K562 (cell line): ENCODE results near the gene NUCB2. TPM values are rescaled to one million over a fixed set of nuclear protein-coding genes. Genes with fewer than 3 reads are reported as not detected.

Source experiments
- CEBPG ChIP-seq, 3 experiments: fragments of 200-800 bp in 1 of 3; sonication (Bioruptor generic) in 1 of 3; sonication (generic) in 1 of 3; formaldehyde crosslinking in 1 of 3; IDR thresholded peaks in 2 of 3; conservative IDR thresholded peaks in 1 of 3; 2 replicates each; pipeline versions ENCODE4 v1.6.1 to v1.8.0; 2016 to 2022; ENCODE audit warnings: missing compliant biosample characterization in 2 of 3, missing genetic modification characterization in 2 of 3, mild to moderate bottlenecking in 1 of 3, missing genetic modification reagents in 1 of 3
- CREB3L1 ChIP-seq: fragments of 450-650 bp; IDR thresholded peaks from 2 replicates; pipeline ENCODE4 v1.6.1; 2014; ENCODE audit warnings: low read depth, mild to moderate bottlenecking, moderate library complexity, borderline replicate concordance
- MBD2 ChIP-seq: sonication (generic); IDR thresholded peaks from 2 replicates; pipeline ENCODE4 v1.6.1; 2016; ENCODE audit warnings: low read depth, borderline replicate concordance
- NKRF ChIP-seq: fragments of 450-650 bp; IDR thresholded peaks from 2 replicates; pipeline ENCODE4 v1.6.1; 2016; ENCODE audit warnings: borderline replicate concordance
- PHB ChIP-seq: fragments of 250-450 bp; sonication (Bioruptor Pico); IDR thresholded peaks from 2 replicates; pipeline ENCODE4 v1.5.0; 2021
- PRDM10 ChIP-seq: fragments of 450-650 bp; IDR thresholded peaks from 2 replicates; pipeline ENCODE4 v1.6.1; 2018; ENCODE audit not compliant: partially characterized antibody
- PRPF4 ChIP-seq: fragments of 200-400 bp; formaldehyde crosslinking; IDR thresholded peaks from one replicate; pipeline ENCODE4 v1.6.1; 2017; ENCODE audit warnings: low read length, low read depth, mild to moderate bottlenecking; ENCODE audit not compliant: insufficient read depth, poor library complexity, severe bottlenecking
- TCF7L2 ChIP-seq: fragments of 150-350 bp; IDR thresholded peaks from 2 replicates; pipeline ENCODE4 v1.6.1; 2016; ENCODE audit warnings: low read depth, mild to moderate bottlenecking, low read length, moderate library complexity
- ZKSCAN3 ChIP-seq: fragments of 250-450 bp; sonication (Bioruptor Pico); IDR thresholded peaks from 2 replicates; pipeline ENCODE4 v1.4.0; 2020
- ZMIZ1 ChIP-seq, 2 experiments: fragments of 150-350 bp in 1 of 2; IDR thresholded peaks; 2 replicates each; pipeline ENCODE4 v1.6.1; 2012 to 2016; ENCODE audit warnings: low read depth in 2 of 2, low read length in 2 of 2, mild to moderate bottlenecking in 1 of 2, moderate library complexity in 1 of 2
- ZNF175 ChIP-seq: fragments of 200-800 bp; sonication (Bioruptor generic); IDR thresholded peaks from 2 replicates; pipeline ENCODE4 v1.6.1; 2016; ENCODE audit warnings: low read depth, mild to moderate bottlenecking, missing genetic modification characterization, missing compliant biosample characterization
- ZNF316 ChIP-seq: fragments of 450-650 bp; IDR thresholded peaks from 2 replicates; pipeline ENCODE4 v1.6.1; 2016
- ZNF384 ChIP-seq: IDR thresholded peaks from 2 replicates; pipeline ENCODE4 v1.6.1; 2012; ENCODE audit warnings: low read depth, low read length, improper control_type of control experiment
- polyA plus RNA-seq, 8 experiments: library from polyadenylated mRNA; depleted of rRNA in 4 of 8; stranded (reverse) in 5 of 8; unstranded in 3 of 8; fragments of >200 nt; fragmentation: Nextera tagmentation in 2 of 8; fragmentation: Illumina TruSeq in 1 of 8; extraction: Ambion mirVana in 2 of 8; extraction: Trizol in 1 of 8; gene quantifications; 2 replicates each; pipeline versions ENCODE4 v1.2.1 to v1.2.3, GENCODE V29; 2011 to 2014; ENCODE audit warnings: inconsistent platforms in 1 of 8, missing spikeins in 1 of 8
- total RNA-seq, 7 experiments: library from RNA; depleted of rRNA in 6 of 7; stranded (reverse); fragments of >200 nt in 6 of 7; fragmentation: Illumina TruSeq in 2 of 7; extraction: Trizol in 2 of 7; gene quantifications; 2 replicates each; pipeline versions ENCODE4 v1.2.1 to v1.2.3, GENCODE V29; 2011 to 2021; ENCODE audit warnings: low replicate concordance in 1 of 7

NUCB2 gene
- total and polyA plus RNA-seq, 9 of the 15 experiments (the other 6 are each of a cell fraction or from before 2014, with no cell fraction given): 54.0 to 108 (median 84.6) TPM

- no peak for TF ChIP-seq ZKSCAN3 (CRISPR knock-in tag)
- TF ChIP-seq ZNF175 (CRISPR knock-in tag): 0 out of 2 replicates have a peak, but pooled peaks have one; percentile 2
- TF ChIP-seq PRDM10: peak; percentile 97
- peak in 1 of 2 experiments; percentile 37; a peak in 1 of 4 replicates for TF ChIP-seq ZMIZ1 (IDR thresholded peaks at IDR 0.05; ENCODE audit: low read depth in 2 of 2, low read length in 2 of 2)
- TF ChIP-seq ZNF384: no peak
- TF ChIP-seq PRPF4: no peak
- peak; percentile 87 for TF ChIP-seq CREB3L1
- TF ChIP-seq ZNF316: no peak
- TF ChIP-seq TCF7L2: no peak
- TF ChIP-seq MBD2: 0 out of 2 replicates have a peak, but pooled peaks have one; percentile 2
- peak; percentile 82 for TF ChIP-seq CEBPG (CRISPR knock-in tag; IDR thresholded peaks at IDR 0.05)
- TF ChIP-seq CEBPG (tag; conservative IDR thresholded peaks at IDR 0.05 in 1 of 2, IDR thresholded peaks at IDR 0.05 in 1 of 2): peak; percentile 77 to 90
- no peak for TF ChIP-seq PHB (CRISPR knock-in tag)
- TF ChIP-seq NKRF: no peak
These were observed 75.1 kb downstream of the NUCB2 start, which contains the start of gene NCR3LG1 (continued) for GRCh38 chr11:17351510-17352176.
